Cortex of kidney (tissue), 1 donor: Measurements from ENCODE around the gene HCAR2.
"Not testable (repeated sequence)": the region's sequence is repeated elsewhere in the genome, so short reads cannot be mapped to it uniquely, and the experiment has no call there.

Experiments used
- DNase-seq: peaks from one replicate; lab custom pipeline; 2025; lab: John Stamatoyannopoulos, UW

Gene HCAR2

DNA sequence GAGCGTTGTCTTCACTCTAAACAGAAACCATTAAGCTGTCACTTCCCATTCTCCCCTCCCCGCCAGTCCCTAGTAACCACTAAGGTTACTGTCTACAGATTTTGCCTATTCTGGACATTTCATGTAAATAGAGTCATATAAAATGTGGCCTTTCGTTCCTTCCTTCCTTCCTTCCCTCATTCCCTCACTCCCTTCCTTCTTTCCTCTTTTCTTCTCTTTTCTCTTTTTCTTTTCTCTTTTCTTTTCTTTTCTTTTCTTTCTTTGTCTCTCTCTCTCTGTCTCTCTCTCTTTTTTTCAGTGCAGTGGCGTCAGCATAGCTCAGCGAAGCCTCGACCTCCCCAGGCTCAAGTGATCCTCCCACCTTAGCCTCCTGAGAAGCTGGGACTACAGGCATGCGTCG, 37.8 kb downstream of the HCAR2 start:
- DNase-seq = no peak

- no peak for DNase-seq
Observed at GRCh38 chr12:122661938-122662337, 41.2 kb downstream of the HCAR2 start.

DNA sequence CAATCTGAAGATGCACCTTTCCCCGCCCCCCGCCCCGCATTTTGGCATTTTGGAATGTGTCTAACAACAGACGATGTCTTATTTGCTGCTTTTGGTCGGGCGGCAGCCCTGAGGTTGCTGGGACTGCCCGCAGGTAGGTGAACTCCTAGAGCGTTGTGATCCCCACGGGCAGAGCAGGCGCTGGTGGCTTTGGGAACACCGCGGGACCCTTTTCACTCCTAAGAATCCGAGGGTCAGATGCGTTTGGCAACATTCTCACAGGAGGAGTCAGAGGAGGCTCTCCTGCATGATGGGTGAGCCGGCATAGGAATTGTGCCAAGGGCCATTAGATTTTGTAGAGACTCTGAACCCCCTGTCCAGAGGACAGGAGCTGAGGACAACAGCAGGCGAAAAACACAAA, 41.9 kb downstream of the HCAR2 start:
- DNase-seq = no peak

DNA sequence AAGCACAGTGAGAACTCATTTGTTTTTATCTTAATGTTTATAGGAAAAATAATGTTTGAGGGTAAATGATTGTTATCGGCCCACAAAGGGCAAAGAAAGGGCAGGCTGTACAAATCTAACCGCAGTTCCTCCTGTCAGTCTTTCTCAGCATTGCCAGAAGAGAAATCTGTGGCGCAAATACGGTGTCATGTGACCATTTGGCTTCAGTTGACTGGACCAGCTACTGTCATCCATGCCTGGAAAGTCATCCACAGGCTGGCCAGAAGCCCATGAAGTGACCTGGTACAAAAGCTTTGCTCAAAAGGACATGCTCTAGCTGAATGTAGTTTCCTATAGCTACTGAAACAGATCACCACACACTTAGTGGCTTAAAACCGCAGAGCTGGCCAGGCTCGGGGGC, 43.6 kb downstream of the HCAR2 start:
- DNase-seq = no peak

DNA sequence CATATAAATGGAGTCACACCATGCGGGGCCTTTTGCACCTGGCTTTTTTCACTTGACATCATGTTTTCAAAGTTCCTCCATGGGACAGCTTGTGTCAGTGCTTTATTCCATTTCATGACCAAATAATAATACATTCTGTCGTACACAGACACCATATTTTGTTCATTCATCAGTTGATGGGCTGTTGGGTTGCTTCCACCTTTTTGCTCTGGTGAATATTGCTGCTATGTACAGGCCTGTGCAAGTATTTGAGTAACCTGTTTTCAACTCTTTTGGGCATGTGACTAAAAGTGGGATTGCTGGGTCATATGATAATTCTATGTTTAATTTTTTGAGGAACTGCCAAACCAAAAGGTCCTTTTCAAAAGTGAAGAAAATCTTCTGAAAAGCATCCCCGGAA, 46.9 kb downstream of the HCAR2 start:
- DNase-seq = no peak

GRCh38 chr12:122653291-122653690, 49.9 kb downstream of the HCAR2 start:
- DNase-seq = not testable (repeated sequence)

- DNase-seq = no peak
Observed at GRCh38 chr12:122651520-122652224, 51.5 kb downstream of the HCAR2 start.
